HEK293 (cell line): ENCODE results near the gene KLRC4.
A peak's percentile ranks its signal among the peaks of the same experiment; 100 is the strongest.

Experiments used
- GLIS2 ChIP-seq: fragments of 450-650 bp; formaldehyde crosslinking; IDR thresholded peaks from 2 replicates; pipeline ENCODE4 v1.5.1; 2016; ENCODE audit warnings: missing biosample characterization, missing genetic modification characterization
- KLF17 ChIP-seq: fragments of 450-650 bp; formaldehyde crosslinking; IDR thresholded peaks from 2 replicates; pipeline ENCODE4 v1.5.1; 2016; ENCODE audit warnings: missing biosample characterization, missing genetic modification characterization
- OVOL3 ChIP-seq: fragments of 450-650 bp; formaldehyde crosslinking; IDR thresholded peaks from 2 replicates; pipeline ENCODE4 v1.5.1; 2016; ENCODE audit warnings: missing biosample characterization, missing genetic modification characterization
- SCRT1 ChIP-seq: fragments of 450-650 bp; formaldehyde crosslinking; IDR thresholded peaks from 2 replicates; pipeline ENCODE4 v1.5.1; 2016; ENCODE audit warnings: missing biosample characterization, missing genetic modification characterization, borderline replicate concordance
- WT1 ChIP-seq: fragments of 450-650 bp; formaldehyde crosslinking; IDR thresholded peaks from 2 replicates; pipeline ENCODE4 v1.5.1; 2016; ENCODE audit warnings: missing biosample characterization, missing genetic modification characterization
- ZBTB11 ChIP-seq: fragments of 450-650 bp; formaldehyde crosslinking; conservative IDR thresholded peaks from 2 replicates; pipeline ENCODE4 v1.5.1; 2016; ENCODE audit warnings: low read depth, missing biosample characterization, missing genetic modification characterization
- ZBTB17 ChIP-seq: fragments of 450-650 bp; formaldehyde crosslinking; IDR thresholded peaks from 2 replicates; pipeline ENCODE4 v1.5.1; 2016; ENCODE audit warnings: missing biosample characterization, missing genetic modification characterization
- ZEB2 ChIP-seq: fragments of 450-650 bp; formaldehyde crosslinking; IDR thresholded peaks from 2 replicates; pipeline ENCODE4 v1.5.1; 2016; ENCODE audit warnings: missing biosample characterization, missing genetic modification characterization
- ZNF10 ChIP-seq: fragments of 450-650 bp; formaldehyde crosslinking; IDR thresholded peaks from 2 replicates; pipeline ENCODE4 v1.5.1; 2017; ENCODE audit warnings: missing biosample characterization, missing genetic modification characterization
- ZNF112 ChIP-seq: fragments of 450-650 bp; formaldehyde crosslinking; IDR thresholded peaks from 2 replicates; pipeline ENCODE4 v1.5.0; 2017; ENCODE audit warnings: missing biosample characterization, missing genetic modification characterization
- ZNF121 ChIP-seq: fragments of 450-650 bp; formaldehyde crosslinking; IDR thresholded peaks from 2 replicates; pipeline ENCODE4 v1.5.1; 2016; ENCODE audit warnings: missing biosample characterization, missing genetic modification characterization
- ZNF132 ChIP-seq: fragments of 450-650 bp; formaldehyde crosslinking; IDR thresholded peaks from 2 replicates; pipeline ENCODE4 v1.5.1; 2017; ENCODE audit warnings: missing biosample characterization, missing genetic modification characterization, borderline replicate concordance
- ZNF174 ChIP-seq: fragments of 450-650 bp; formaldehyde crosslinking; IDR thresholded peaks from 2 replicates; pipeline ENCODE4 v1.5.0; 2017; ENCODE audit warnings: missing biosample characterization, mild to moderate bottlenecking, missing genetic modification characterization
- ZNF175 ChIP-seq: fragments of 450-650 bp; formaldehyde crosslinking; IDR thresholded peaks from 2 replicates; pipeline ENCODE4 v1.5.1; 2016; ENCODE audit warnings: missing biosample characterization, missing genetic modification characterization
- ZNF2 ChIP-seq: fragments of 450-650 bp; formaldehyde crosslinking; IDR thresholded peaks from 2 replicates; pipeline ENCODE4 v1.5.1; 2016; ENCODE audit warnings: missing biosample characterization, missing genetic modification characterization
- ZNF211 ChIP-seq: fragments of 450-650 bp; formaldehyde crosslinking; IDR thresholded peaks from 2 replicates; pipeline ENCODE4 v1.5.1; 2016; ENCODE audit warnings: low read depth, missing biosample characterization, missing genetic modification characterization
- ZNF221 ChIP-seq: fragments of 450-650 bp; formaldehyde crosslinking; IDR thresholded peaks from 2 replicates; pipeline ENCODE4 v1.5.1; 2017; ENCODE audit warnings: missing biosample characterization, missing genetic modification characterization, borderline replicate concordance
- ZNF24 ChIP-seq: fragments of 450-650 bp; formaldehyde crosslinking; IDR thresholded peaks from 2 replicates; pipeline ENCODE4 v1.5.1; 2016; ENCODE audit warnings: missing biosample characterization, missing genetic modification characterization
- ZNF274 ChIP-seq, 2 experiments: fragments of 200-500 bp in 1 of 2; fragments of 450-650 bp in 1 of 2; sonication (Bioruptor generic) in 1 of 2; formaldehyde crosslinking in 1 of 2; IDR thresholded peaks; 2 replicates each; pipeline versions ENCODE4 v1.5.1 to v1.6.1; 2014 to 2016; ENCODE audit warnings: borderline replicate concordance in 1 of 2, inconsistent platforms in 1 of 2, low read length in 1 of 2, missing biosample characterization in 1 of 2, missing genetic modification characterization in 1 of 2
- ZNF391 ChIP-seq: fragments of 450-650 bp; formaldehyde crosslinking; IDR thresholded peaks from 2 replicates; pipeline ENCODE4 v1.5.1; 2016; ENCODE audit warnings: low read depth, missing biosample characterization, missing genetic modification characterization, borderline replicate concordance
- ZNF423 ChIP-seq: fragments of 450-650 bp; formaldehyde crosslinking; IDR thresholded peaks from 2 replicates; pipeline ENCODE4 v1.5.1; 2016; ENCODE audit warnings: missing biosample characterization, missing genetic modification characterization
- ZNF501 ChIP-seq: fragments of 450-650 bp; formaldehyde crosslinking; IDR thresholded peaks from 2 replicates; pipeline ENCODE4 v1.5.1; 2016; ENCODE audit warnings: missing biosample characterization, missing genetic modification characterization
- ZNF548 ChIP-seq: fragments of 450-650 bp; formaldehyde crosslinking; IDR thresholded peaks from 2 replicates; pipeline ENCODE4 v1.5.1; 2016; ENCODE audit warnings: missing biosample characterization, missing genetic modification characterization
- ZNF549 ChIP-seq: fragments of 450-650 bp; IDR thresholded peaks from 2 replicates; pipeline ENCODE4 v1.5.1; 2018; ENCODE audit warnings: missing biosample characterization, missing genetic modification characterization, mild to moderate bottlenecking, inconsistent platforms, moderate library complexity
- ZNF596 ChIP-seq: fragments of 450-650 bp; IDR thresholded peaks from 2 replicates; pipeline ENCODE4 v1.5.0; 2018; ENCODE audit warnings: missing biosample characterization, mild to moderate bottlenecking, missing genetic modification characterization, moderate library complexity
- ZNF629 ChIP-seq: fragments of 450-650 bp; formaldehyde crosslinking; IDR thresholded peaks from 2 replicates; pipeline ENCODE4 v1.5.1; 2017; ENCODE audit warnings: missing biosample characterization, missing genetic modification characterization
- ZNF660 ChIP-seq: fragments of 450-650 bp; IDR thresholded peaks from 2 replicates; pipeline ENCODE4 v1.5.1; 2018; ENCODE audit warnings: missing biosample characterization, mild to moderate bottlenecking, missing genetic modification characterization
- ZNF701 ChIP-seq: fragments of 450-650 bp; formaldehyde crosslinking; IDR thresholded peaks from 2 replicates; pipeline ENCODE4 v1.5.1; 2016; ENCODE audit warnings: missing biosample characterization, missing genetic modification characterization
- ZNF707 ChIP-seq: fragments of 450-650 bp; formaldehyde crosslinking; IDR thresholded peaks from 2 replicates; pipeline ENCODE4 v1.5.1; 2016; ENCODE audit warnings: missing biosample characterization, missing genetic modification characterization
- ZNF843 ChIP-seq: fragments of 450-650 bp; formaldehyde crosslinking; IDR thresholded peaks from 2 replicates; pipeline ENCODE4 v1.5.1; 2016; ENCODE audit warnings: missing biosample characterization, missing genetic modification characterization
- ZSCAN30 ChIP-seq: fragments of 450-650 bp; IDR thresholded peaks from 2 replicates; pipeline ENCODE4 v1.5.1; 2018; ENCODE audit warnings: missing biosample characterization, mild to moderate bottlenecking, missing genetic modification characterization, moderate library complexity
- ZSCAN4 ChIP-seq: fragments of 450-650 bp; formaldehyde crosslinking; IDR thresholded peaks from 2 replicates; pipeline ENCODE4 v1.5.1; 2017; ENCODE audit warnings: missing biosample characterization, missing genetic modification characterization
- TF ChIP-seq, protein P1 (sequence below): fragments of 450-650 bp; formaldehyde crosslinking; IDR thresholded peaks from 2 replicates; pipeline ENCODE4 v1.5.1; 2016; ENCODE audit warnings: missing biosample characterization, missing genetic modification characterization
- TF ChIP-seq, protein P2 (sequence below): fragments of 450-650 bp; formaldehyde crosslinking; IDR thresholded peaks from 2 replicates; pipeline ENCODE4 v1.5.1; 2016; ENCODE audit warnings: missing biosample characterization, missing genetic modification characterization

Gene KLRC4

GRCh38 chr12:10392394-10392930, 17.1 kb downstream of the KLRC4 start (continued):
- no peak for TF ChIP-seq ZNF10 (tag by site-specific recombination)
- no peak for TF ChIP-seq GLIS2 (tag by site-specific recombination)
- no peak for TF ChIP-seq ZNF221
- no peak for TF ChIP-seq ZNF174 (tag by site-specific recombination)
- no peak for TF ChIP-seq ZNF121
- TF ChIP-seq ZNF548 (tag by site-specific recombination): no peak
- TF ChIP-seq SCRT1: no peak
- TF ChIP-seq ZNF132 (tag by site-specific recombination): no peak
- no peak for TF ChIP-seq ZNF274 (IDR thresholded peaks at IDR 0.05; ENCODE audit: low read length)
- no peak for TF ChIP-seq ZNF274 (tag by site-specific recombination; IDR thresholded peaks at IDR 0.05; ENCODE audit: borderline replicate concordance)
- TF ChIP-seq ZSCAN30 (tag by site-specific recombination): peak; percentile 78; the same call in 1 of the 2 replicates
- TF ChIP-seq, protein P1, sequence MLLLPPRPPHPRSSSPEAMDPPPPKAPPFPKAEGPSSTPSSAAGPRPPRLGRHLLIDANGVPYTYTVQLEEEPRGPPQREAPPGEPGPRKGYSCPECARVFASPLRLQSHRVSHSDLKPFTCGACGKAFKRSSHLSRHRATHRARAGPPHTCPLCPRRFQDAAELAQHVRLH (tag by site-specific recombination): 0 out of 2 replicates have a peak, but pooled peaks have one; percentile 32
- no peak for TF ChIP-seq ZNF701 (tag by site-specific recombination)
- TF ChIP-seq, protein P2, sequence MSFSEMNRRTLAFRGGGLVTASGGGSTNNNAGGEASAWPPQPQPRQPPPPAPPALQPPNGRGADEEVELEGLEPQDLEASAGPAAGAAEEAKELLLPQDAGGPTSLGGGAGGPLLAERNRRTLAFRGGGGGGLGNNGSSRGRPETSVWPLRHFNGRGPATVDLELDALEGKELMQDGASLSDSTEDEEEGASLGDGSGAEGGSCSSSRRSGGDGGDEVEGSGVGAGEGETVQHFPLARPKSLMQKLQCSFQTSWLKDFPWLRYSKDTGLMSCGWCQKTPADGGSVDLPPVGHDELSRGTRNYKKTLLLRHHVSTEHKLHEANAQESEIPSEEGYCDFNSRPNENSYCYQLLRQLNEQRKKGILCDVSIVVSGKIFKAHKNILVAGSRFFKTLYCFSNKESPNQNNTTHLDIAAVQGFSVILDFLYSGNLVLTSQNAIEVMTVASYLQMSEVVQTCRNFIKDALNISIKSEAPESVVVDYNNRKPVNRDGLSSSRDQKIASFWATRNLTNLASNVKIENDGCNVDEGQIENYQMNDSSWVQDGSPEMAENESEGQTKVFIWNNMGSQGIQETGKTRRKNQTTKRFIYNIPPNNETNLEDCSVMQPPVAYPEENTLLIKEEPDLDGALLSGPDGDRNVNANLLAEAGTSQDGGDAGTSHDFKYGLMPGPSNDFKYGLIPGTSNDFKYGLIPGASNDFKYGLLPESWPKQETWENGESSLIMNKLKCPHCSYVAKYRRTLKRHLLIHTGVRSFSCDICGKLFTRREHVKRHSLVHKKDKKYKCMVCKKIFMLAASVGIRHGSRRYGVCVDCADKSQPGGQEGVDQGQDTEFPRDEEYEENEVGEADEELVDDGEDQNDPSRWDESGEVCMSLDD (tag by site-specific recombination): no peak
- peak; percentile 18; the same call in 1 of the 2 replicates for TF ChIP-seq ZBTB17 (tag by site-specific recombination)
- peak; percentile 77 for TF ChIP-seq ZNF660 (tag by site-specific recombination)
- TF ChIP-seq OVOL3: peak; percentile 35; the same call in 1 of the 2 replicates
- no peak for TF ChIP-seq ZNF112
- no peak for TF ChIP-seq ZNF2 (tag by site-specific recombination)
- TF ChIP-seq ZNF391 (tag by site-specific recombination): no peak
- no peak for TF ChIP-seq ZNF423 (tag by site-specific recombination)
- TF ChIP-seq ZNF596 (tag by site-specific recombination): no peak
- TF ChIP-seq ZNF211 (tag by site-specific recombination): no peak
- TF ChIP-seq ZEB2 (tag by site-specific recombination): peak; percentile 64
- TF ChIP-seq ZNF24 (tag by site-specific recombination): no peak; the same call in 1 of the 2 replicates
- TF ChIP-seq ZSCAN4 (tag by site-specific recombination): no peak
- TF ChIP-seq ZNF707 (tag by site-specific recombination): no peak
- TF ChIP-seq WT1 (tag by site-specific recombination): no peak
- TF ChIP-seq ZNF843 (tag by site-specific recombination): peak; percentile 61; the same call in 1 of the 2 replicates
- no peak for TF ChIP-seq ZBTB11 (tag by site-specific recombination)
- no peak for TF ChIP-seq KLF17 (tag by site-specific recombination)
- no peak for TF ChIP-seq ZNF549 (tag by site-specific recombination)
- TF ChIP-seq ZNF629 (tag by site-specific recombination): peak; percentile 64
- no peak for TF ChIP-seq ZNF175 (tag by site-specific recombination)
- 0 out of 2 replicates have a peak, but pooled peaks have one; percentile 13 for TF ChIP-seq ZNF501 (tag by site-specific recombination)
